UCSD-AML1 (cell line): ENCODE data around the gene KIRREL3.

Experiments
- DNase-seq: peaks from one replicate; lab custom pipeline; 2025; ENCODE audit not compliant: unreplicated experiment; lab: John Stamatoyannopoulos, UW

The KIRREL3 gene

GRCh38 chr11:126545057-126545555, 455.5 kb downstream of the KIRREL3 start:
- no peak for DNase-seq

GRCh38 chr11:126544108-126545056, 456.2 kb downstream of the KIRREL3 start:
- DNase-seq: peak; percentile 14

GRCh38 chr11:126543691-126544090, 456.9 kb downstream of the KIRREL3 start:
- DNase-seq: no peak

GRCh38 chr11:126542334-126543015, 458.1 kb downstream of the KIRREL3 start:
- no peak for DNase-seq

GRCh38 chr11:126538071-126538470, 462.5 kb downstream of the KIRREL3 start:
- DNase-seq: no peak

- DNase-seq: no peak
These were observed 463.1 kb downstream of the KIRREL3 start for GRCh38 chr11:126537492-126537891.

GRCh38 chr11:126534141-126534805, 466.3 kb downstream of the KIRREL3 start:
- no peak for DNase-seq

GRCh38 chr11:126533560-126533959, 467.0 kb downstream of the KIRREL3 start:
- DNase-seq: no peak

GRCh38 chr11:126530416-126530815, 470.2 kb downstream of the KIRREL3 start:
- no peak for DNase-seq

GRCh38 chr11:126529037-126529436, 471.5 kb downstream of the KIRREL3 start:
- no peak for DNase-seq

- no peak for DNase-seq
These were observed 472.5 kb downstream of the KIRREL3 start for GRCh38 chr11:126528075-126528474.

- no peak for DNase-seq
These were observed 472.9 kb downstream of the KIRREL3 start for GRCh38 chr11:126527651-126528050.

GRCh38 chr11:126526471-126526870, 474.1 kb downstream of the KIRREL3 start:
- DNase-seq: no peak

- DNase-seq: no peak
These were observed 474.9 kb downstream of the KIRREL3 start for GRCh38 chr11:126525702-126526101.

- no peak for DNase-seq
These were observed 475.4 kb downstream of the KIRREL3 start for GRCh38 chr11:126525216-126525615.

GRCh38 chr11:126523441-126524205, 476.9 kb downstream of the KIRREL3 start:
- no peak for DNase-seq

- DNase-seq: no peak
These were observed 478.0 kb downstream of the KIRREL3 start for GRCh38 chr11:126522606-126523005.

- DNase-seq: no peak
These were observed 478.4 kb downstream of the KIRREL3 start for GRCh38 chr11:126522152-126522551.

- no peak for DNase-seq
These were observed 479.4 kb downstream of the KIRREL3 start for GRCh38 chr11:126521196-126521595.
